Upper lobe of right lung (tissue), 1 donor: Measurements from ENCODE around the gene ZNF287. TPM values are rescaled to one million over a fixed set of nuclear protein-coding genes. Genes with fewer than 3 reads are reported as not detected.

Experiments
- ATAC-seq: fragments of 200-7000 bp; cut with Tn5 transposase; one replicate; pipeline ENCODE4 v1.9.1; 2020; ENCODE audit warnings: mild to moderate bottlenecking, moderate library complexity
- DNase-seq: peaks from one replicate; pipeline ENCODE4 v3.0.0-alpha.2; 2020
- H3K27ac ChIP-seq: fragments of 200-600 bp; one replicate; pipeline ENCODE4 v1.8.0; 2022
- H3K27me3 ChIP-seq: fragments of 200-600 bp; one replicate; pipeline ENCODE4 v1.8.0; 2022; ENCODE audit warnings: mild to moderate bottlenecking
- H3K36me3 ChIP-seq: fragments of 200-600 bp; one replicate; pipeline ENCODE4 v1.8.0; 2022
- H3K4me1 ChIP-seq: fragments of 200-600 bp; one replicate; pipeline ENCODE4 v1.8.0; 2022
- H3K4me3 ChIP-seq: fragments of 200-600 bp; one replicate; pipeline ENCODE4 v1.8.0; 2022; ENCODE audit warnings: mild to moderate bottlenecking
- H3K9me3 ChIP-seq: fragments of 200-600 bp; one replicate; pipeline ENCODE4 v1.8.0; 2022
- CTCF ChIP-seq: fragments of 200-600 bp; IDR thresholded peaks from one replicate; pipeline ENCODE4 v1.8.0; 2022; ENCODE audit warnings: antibody characterized with exemption
- intact Hi-C: fragments of 100-400 bp; cut with DNase I; formaldehyde crosslinking; loops from one replicate; pipeline ENCODE4 v1.11.0; 2022
- total RNA-seq: library from RNA; stranded (reverse); fragmentation: NEBNext Ultra II Directional; extraction: Animal tissue kit (Norgen Biotek cat#: 25700); gene quantifications from one replicate; pipeline ENCODE4 v1.2.1, GENCODE V29; 2021
- donor health status: DM: no; HTN: yes; CAD: no; lungs with severe emphysema.

Gene ZNF287
- total RNA-seq, 1 donor from 2014 or later: 4.7 TPM

GRCh38 chr17:16585796-16586195 lies 16.8 kb upstream of the ZNF287 start:
- peak overlapping the region; percentile 9 for H3K27ac ChIP-seq
- no peak for ATAC-seq
- H3K36me3 ChIP-seq: no peaks in the 10 kb centered on the region
- H3K4me3 ChIP-seq: no peak overlapping the region
- no peaks in the 10 kb centered on the region for H3K9me3 ChIP-seq
- no peak for TF ChIP-seq CTCF
- peaks cover 13% of the 10 kb centered on the region for H3K4me1 ChIP-seq
- H3K27me3 ChIP-seq: no peaks in the 10 kb centered on the region
- DNase-seq: no peak
- intact Hi-C loops: no loop called here

GRCh38 chr17:16584273-16584995 lies 15.4 kb upstream of the ZNF287 start:
- H3K9me3 ChIP-seq: no peaks in the 10 kb centered on the region
- ATAC-seq (peak; percentile 98), DNase-seq (peak; percentile 97)
- intact Hi-C loops: no loop called here
- H3K36me3 ChIP-seq: no peaks in the 10 kb centered on the region
- H3K27ac ChIP-seq: peak overlapping the region; percentile 43
- TF ChIP-seq CTCF: peak; percentile 94
- H3K4me1 ChIP-seq: peaks cover 13% of the 10 kb centered on the region
- no peaks in the 10 kb centered on the region for H3K27me3 ChIP-seq
- peak overlapping the region; percentile 38 for H3K4me3 ChIP-seq

DNA sequence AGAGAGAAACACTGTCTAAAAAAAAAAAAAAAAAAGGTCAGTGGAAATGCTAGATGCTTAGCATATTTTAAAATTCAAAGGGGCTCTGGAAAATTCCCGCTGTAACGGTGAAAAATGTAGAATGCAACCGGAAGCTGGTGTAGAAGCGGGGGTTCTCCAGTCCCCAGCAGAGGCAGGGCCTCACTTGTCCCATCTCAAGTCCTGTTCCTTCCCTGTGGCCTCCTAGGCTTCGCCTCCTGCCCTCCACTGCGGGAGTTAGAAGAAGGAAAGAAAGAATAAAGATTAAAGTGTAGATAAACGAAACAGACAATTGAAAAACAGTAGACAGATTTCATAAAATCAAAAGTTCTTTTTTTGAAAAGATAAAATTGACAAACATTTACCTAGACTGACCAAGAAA lies 14.8 kb upstream of the ZNF287 start:
- no peak for TF ChIP-seq CTCF
- H3K36me3 ChIP-seq: no peaks in the 10 kb centered on the region
- no peak for ATAC-seq
- H3K27ac ChIP-seq: peak overlapping the region; percentile 43
- no peaks in the 10 kb centered on the region for H3K27me3 ChIP-seq
- H3K9me3 ChIP-seq: no peaks in the 10 kb centered on the region
- H3K4me3 ChIP-seq: peak overlapping the region; percentile 38
- intact Hi-C loops: no loop called here
- H3K4me1 ChIP-seq: peaks cover 11% of the 10 kb centered on the region
- DNase-seq: no peak

DNA sequence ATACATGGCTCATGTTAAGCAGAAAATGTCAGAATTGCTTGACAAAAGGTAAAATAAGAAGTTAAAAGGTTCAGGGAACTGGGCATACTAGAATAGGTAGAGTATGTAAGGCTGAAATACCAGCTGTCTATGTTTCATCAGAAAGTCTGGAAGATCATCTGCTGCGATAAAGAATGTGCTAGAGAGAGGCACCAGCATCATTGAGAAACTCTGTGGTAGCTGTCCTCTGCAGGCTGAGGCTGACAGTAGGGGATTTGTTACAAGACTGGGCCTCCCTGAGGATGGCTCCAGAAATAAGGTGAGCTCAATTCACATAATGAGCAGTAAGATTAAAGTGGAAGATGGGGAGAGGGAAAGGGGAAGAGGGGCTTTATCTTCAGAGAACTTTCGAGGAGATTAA lies 4.5 kb upstream of the ZNF287 start:
- H3K9me3 ChIP-seq: no peaks in the 10 kb centered on the region
- ATAC-seq (no peak), DNase-seq (no peak)
- no peaks in the 10 kb centered on the region for H3K36me3 ChIP-seq
- H3K4me1 ChIP-seq: peaks cover 2% of the 10 kb centered on the region
- no peak for TF ChIP-seq CTCF
- intact Hi-C loops: no loop called here
- H3K4me3 ChIP-seq: no peak overlapping the region
- no peaks in the 10 kb centered on the region for H3K27me3 ChIP-seq
- H3K27ac ChIP-seq: no peak overlapping the region

GRCh38 chr17:16569358-16569712 lies 331 bp upstream of the ZNF287 start:
- Histone ChIP-seq H3K4me1 (peaks cover 6% of the 10 kb centered on the region), H3K36me3 (no peaks in the 10 kb centered on the region), H3K27me3 (no peaks in the 10 kb centered on the region), H3K27ac (no peak overlapping the region), H3K4me3 (peak overlapping the region; percentile 90), H3K9me3 (no peaks in the 10 kb centered on the region)
- TF ChIP-seq CTCF: no peak
- intact Hi-C loops: no loop called here
- DNase-seq: no peak
- no peak for ATAC-seq

- Histone ChIP-seq H3K4me3 (no peak overlapping the region), H3K27me3 (no peaks in the 10 kb centered on the region), H3K9me3 (peaks cover 88% of the 10 kb centered on the region), H3K27ac (no peak overlapping the region), H3K36me3 (peaks cover 6% of the 10 kb centered on the region), H3K4me1 (no peaks in the 10 kb centered on the region)
- DNase-seq (no peak), ATAC-seq (no peak)
- intact Hi-C loops: no loop called here
- TF ChIP-seq CTCF: no peak
These were observed 16.4 kb downstream of the ZNF287 start for GRCh38 chr17:16552637-16553045.
